Stimulated activated CD8-positive, alpha-beta memory T cell treated with anti-CD3 and anti-CD28 coated beads, Interleukin-12 subunit alpha, Interleukin-12 subunit beta, amount 100 ng/mL, for 1 hour (primary cell): ENCODE data around the gene PRR13.
"Not testable (repeated sequence)": the region's sequence is repeated elsewhere in the genome, so short reads cannot be mapped to it uniquely, and the experiment has no call there.

Source experiments
- DNase-seq: peaks from one replicate; pipeline ENCODE4 v3.0.0-alpha.2; 2020; ENCODE audit warnings: low read depth

PRR13 gene

DNA sequence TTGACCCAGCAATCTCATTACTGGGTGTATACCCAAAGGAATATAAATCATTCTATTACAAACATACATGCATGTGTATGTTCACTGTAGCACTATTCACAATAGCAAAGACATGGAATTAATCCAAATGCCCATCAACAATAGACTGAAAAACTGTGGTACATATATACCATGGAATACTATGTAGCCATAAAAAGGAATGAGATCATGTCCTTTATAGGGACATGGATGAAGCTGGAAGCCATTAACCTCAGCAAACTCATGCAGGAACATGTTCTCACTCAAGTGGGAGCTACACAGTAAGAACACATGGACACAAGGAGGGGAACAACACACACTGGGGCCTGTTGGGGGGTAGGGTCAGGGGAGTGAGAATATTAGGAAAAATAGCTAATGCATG is 2.0 kb upstream of the PRR13 start:
- not testable (repeated sequence) for DNase-seq

DNA sequence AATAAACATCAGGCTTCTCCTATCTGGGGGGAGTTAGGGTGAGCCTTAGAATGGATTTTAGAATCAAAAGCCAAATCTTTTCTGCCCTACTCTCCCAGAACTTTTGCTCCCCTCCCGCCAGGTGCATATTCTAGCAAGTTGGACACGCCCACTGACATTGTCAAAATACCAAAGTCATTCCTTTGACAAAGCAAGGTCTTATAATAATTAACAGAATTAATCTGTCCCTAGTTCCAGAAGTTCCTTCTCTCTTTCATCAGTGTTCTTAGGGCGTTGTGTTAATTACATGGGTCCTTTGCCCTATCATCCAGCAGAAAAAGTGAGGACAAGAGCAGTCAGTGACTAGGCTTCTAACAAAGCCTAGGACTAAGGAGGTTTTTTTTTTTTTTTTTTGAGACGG is 2.4 kb downstream of the PRR13 start:
- DNase-seq = no peak

DNA sequence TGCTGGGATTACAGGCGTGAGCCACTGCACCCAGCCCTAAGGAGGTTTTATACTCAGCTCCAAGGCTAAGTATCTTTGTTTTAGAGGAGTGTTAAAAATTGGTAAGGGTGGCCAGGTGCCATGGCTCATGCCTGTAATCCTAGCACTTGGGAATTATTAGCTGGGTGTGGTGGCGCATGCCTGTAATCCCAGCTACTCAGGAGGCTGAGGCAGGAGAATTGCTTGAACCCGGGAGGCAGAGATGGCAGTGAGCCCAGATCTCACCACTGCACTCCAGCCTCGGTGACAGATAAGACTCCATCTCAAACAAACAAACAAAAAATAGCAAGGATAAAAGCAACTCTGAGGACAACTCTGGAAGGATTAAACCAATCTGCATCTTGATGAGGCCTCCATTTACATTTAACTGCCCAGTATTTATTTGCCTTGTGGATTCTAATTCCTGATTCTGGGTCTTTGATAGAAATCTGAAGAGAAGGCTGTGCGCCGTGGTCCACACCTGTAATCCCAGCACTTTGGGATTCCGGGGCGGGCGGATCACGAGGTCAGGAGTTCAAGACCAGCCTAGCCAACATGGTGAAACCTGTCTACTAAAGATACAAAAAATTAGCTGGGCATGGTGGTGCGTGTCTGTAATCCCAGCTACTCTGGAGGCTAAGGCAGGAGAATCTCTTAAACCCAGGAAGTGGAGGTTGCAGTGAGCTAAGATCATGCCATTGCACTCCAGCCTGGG is 3.2 kb downstream of the PRR13 start:
- not testable (repeated sequence) for DNase-seq

DNA sequence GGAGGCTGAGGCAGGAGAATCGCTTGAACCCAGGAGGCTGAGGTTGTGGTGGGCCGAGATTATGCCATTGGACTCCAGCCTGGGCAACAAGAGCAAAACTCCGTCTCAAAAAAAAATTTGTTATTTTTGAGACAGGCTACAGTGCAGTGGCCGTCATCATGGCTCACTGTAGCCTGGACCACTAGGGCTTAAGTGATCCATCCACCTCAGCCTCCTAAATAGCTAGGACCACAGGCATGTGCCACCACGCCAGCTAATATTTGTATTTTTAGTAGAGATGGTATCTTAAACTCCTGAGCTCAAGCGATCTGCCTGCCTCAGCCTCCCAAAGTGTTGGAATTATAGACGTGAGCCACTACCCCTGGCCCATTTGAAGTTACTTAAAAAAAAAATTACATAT is 9.4 kb downstream of the PRR13 start:
- no peak for DNase-seq

DNA sequence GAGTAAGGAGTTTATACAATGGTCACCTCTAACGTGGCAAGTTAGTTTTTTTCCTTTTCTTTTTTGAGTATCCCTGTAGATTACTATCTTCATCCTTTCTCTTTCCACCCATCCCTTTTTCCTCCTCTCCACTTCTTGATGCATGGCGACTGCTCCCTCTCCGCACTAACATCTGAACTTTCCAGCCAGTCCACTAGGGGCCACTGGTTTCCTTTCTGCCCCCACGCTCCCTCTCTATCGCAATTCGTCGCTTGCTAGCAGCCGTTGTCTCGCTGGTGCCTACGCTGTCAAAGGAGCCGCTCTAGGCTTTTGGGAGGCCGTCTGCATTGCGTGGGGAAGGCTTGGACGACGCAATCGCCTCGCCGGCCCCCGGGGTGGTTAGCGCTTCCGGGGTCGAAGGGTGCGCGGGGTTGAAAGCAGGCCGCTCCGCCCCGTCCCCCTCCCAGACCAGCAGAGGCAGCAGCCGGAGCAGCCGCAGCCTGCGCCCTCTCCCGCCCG is 10.2 kb downstream of the PRR13 start, which contains the start of gene PCBP2:
PCBP2 (plus strand) TSS at position 442 of the 498 bp plus-strand sequence. CDS start 2,699 bp downstream, outside the sequence.
- DNase-seq = peak; percentile 96

DNA sequence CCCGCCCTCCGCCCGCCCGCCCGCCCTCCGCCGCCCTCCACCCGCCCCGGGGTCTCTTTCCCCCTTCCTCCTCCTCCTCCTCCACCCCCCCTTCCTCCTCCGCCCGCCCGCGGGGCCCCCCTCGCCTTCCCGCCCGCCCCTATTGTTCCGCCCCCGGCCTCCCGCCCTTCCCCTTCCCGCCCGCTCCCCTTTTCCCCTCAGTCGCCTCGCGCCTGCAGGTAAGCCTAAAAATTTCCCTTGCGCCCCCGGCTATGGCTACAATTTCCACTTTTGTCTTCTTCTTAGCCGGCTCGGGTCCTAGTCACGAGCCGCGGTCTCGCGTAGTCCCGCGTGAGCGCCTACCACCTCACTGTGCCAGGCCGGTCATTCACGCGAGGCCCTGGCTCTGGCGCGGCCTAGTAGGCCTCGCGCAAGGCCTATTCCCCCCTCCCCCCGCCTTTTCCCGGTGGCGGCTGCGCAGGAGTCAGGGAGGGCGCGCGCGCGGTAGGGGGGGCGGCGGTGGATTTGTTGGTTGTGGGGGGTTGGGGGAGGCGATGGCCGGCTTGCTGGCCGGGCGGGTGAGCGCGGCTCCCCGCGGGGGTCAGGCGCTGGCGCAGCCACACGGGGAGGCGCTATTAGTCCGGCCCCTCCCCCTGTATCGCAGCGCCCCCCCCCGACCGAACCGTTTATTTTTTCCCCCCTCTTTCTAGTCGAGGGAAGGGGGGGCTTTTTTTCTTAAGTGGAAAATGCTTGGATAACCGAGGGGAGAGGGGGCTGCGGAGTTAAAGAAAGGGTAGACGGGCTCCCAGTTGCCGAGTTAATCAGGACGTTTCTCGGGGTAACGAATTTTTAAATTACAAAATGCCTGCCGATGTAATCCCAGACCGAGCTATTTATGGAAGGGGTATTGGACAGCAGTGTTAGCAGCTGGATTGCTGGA is 10.9 kb downstream of the PRR13 start:
- peak; percentile 65 for DNase-seq

DNA sequence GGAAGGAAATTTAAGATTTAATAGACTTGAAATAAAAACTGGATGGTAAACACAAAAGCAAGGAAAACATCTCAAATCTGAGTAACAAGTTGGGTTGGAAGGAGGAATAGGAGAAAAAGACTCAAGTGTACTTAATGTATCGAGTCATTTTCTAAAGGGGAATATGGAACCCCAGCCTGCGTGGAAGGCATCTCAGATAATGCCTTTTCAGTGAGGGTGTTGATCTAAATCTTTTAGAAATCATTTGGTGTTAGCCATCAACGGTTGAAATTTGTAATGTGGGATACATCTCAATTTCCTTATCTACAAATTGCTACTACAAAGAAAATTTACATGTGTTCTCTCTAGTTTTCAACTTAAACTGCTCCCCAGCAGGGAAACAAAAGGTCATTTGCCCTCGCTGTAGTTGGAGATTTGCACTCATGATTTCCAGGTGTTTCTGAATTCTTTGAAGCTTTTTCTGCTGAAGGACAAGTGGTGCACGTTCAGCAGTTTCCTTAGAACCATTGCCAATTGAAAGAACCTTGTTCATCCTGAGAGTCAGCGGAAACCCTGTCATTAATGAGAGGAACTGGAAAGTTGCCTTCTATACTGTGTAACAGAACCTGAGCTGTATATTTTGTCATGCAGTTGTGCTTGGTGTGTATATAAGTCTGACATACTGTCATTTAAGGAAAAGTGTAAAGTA is 12.6 kb downstream of the PRR13 start:
- no peak for DNase-seq

DNA sequence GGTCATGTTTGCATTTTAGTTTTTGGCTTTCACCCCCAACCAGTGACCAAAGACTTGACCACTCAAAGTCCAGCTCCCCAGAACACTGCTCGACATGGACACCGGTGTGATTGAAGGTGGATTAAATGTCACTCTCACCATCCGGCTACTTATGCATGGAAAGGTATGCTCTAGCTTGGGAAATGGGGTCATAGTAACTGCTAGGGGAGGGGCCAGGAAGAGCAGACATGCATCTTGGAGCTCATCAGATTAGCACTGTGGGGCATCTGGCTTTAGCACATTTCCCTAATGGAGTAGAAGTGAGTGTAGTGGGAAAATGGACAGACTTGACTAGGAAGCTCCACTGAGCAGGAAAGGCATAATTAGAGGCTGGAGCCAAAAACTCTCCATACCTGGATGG is 13.2 kb downstream of the PRR13 start:
- no peak for DNase-seq

DNA sequence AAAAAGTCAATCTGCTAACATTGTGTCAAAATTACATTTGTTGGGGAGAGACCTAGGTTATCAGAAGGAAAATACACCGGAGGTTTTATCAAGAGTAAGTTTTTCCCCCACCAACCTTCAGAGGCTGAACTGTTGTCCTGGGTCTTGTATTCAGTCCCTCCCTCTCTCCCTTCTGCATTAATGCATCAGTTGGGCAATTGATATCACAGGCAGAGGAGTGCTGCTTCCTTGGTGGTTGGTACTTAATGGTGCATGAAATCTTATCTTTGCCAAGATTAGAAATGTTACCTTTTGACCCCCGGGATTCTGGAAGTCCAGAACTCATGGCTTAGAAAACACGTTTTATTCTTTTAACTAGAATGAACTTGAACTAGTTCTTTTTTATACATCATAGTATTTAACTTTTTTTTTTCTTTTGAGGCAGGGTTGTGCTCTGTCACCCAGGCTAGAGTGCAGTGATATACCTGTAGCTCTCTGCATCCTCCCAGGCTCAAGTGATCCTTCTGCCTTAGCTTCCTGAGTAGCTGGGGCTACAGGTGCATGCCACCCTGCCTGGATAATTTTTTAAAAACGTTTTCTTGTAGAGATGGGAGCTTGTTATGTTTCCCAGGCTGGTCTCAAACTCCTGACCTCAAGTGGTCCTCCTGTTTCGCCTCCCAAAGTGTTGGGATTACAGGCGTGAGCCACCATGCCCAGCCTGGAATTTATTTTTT is 15.3 kb downstream of the PRR13 start:
- no peak for DNase-seq

DNA sequence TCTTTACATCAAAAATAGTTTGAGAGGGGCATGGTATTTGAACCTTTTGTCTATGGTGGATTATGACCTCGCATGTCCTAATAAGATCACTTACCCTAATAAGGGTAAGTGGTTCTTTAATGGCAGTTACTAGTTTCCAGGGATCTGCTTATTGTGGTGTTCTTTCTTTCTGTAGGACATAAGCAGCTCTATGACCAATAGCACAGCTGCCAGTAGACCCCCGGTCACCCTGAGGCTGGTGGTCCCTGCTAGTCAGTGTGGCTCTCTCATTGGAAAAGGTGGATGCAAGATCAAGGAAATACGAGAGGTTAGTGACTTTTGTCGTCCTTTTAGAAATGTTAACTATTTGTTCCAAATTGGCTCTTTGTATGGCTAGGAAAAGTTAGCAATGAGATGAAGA is 17.6 kb downstream of the PRR13 start:
- no peak for DNase-seq

DNA sequence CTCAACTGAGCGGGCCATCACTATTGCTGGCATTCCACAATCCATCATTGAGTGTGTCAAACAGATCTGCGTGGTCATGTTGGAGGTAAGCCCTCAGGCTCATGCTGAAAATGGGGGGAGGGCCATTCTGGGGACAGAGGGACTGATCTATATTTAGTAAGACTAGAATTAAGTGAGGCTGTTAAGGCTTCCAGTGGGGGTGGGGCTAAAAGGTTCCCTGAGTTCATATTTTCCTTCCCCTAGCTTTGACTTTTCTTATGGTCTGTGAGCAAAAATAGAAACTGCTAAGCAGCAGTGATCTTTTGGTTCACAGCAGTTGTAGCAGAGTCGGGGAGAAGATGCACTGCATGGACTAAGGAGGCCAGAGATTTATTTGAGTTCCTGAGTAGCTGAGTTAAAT is 19.5 kb downstream of the PRR13 start:
- DNase-seq = no peak

DNA sequence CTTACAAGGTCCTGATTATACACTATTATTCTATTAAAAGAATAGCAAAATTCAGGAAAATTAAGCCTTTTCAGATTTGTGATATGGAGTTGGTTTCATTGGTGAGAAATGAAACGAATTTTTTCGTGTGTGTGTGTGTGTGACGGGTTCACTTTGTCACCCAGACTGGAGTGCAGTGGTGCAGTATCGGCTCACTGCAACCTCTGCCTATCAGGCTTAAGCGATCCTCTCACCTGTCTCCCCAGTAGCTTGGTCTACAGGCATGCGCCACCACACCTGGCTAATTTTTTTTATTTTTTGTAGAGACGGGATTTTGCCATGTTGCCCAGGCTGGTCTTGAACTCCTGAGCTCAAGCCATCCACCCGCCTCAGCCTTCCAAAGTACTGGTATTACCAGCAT is 20.1 kb downstream of the PRR13 start:
- no peak for DNase-seq

DNA sequence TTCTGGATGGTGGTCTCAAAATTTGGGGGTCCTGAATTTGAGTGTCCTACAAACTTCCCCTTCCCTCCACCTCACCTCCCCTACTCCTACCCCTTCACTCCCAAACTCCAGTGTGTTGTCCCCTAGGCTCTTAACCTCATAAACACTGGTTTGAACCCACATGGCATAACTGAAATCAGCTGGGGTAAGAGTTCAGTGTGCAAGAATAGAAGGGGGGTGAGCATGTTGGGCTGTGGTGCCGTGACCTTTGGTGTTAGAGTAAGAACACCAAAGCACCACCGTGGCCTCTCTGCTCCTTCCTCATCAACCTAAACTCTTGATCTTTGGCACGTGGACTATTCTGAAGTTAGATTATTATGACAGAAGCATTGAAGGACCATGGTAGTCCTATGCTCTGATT is 21.4 kb downstream of the PRR13 start:
- DNase-seq = no peak

DNA sequence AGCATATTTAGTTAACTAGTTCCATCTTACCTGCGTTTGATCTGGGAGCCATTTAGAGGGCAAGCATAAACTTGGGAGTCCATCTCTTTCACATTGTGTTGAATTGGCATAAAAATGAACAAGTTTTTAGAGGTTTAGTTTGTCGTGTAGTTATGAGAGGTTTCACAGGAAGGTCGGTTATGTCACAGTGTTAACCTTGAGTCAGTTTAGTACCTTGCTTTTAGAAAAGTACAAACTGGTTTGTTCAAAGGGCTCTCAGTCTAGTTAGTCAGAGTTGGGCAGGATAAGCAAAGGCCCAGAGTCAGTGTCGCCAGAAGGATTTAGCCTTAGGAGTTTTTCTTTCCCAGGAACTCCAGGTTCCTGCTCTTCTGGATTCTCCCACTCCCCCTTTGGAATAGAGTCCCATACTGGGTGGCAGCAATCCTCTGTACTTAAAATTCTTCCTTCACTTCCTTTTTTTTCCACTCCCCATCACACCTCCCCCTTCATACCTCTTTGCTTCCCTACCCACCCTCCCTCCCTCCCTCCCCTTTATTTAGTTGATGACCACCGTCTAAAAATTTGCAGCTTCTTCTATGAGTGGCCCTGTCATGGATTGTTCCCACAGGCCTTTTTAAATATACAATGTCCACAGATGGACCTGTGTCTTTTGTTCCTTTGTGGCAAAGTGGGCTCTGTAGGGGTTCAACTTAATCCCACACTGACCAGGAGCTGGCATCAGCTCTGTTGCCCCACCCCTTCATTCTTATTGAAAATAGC is 22.4 kb downstream of the PRR13 start:
- DNase-seq = no peak

DNA sequence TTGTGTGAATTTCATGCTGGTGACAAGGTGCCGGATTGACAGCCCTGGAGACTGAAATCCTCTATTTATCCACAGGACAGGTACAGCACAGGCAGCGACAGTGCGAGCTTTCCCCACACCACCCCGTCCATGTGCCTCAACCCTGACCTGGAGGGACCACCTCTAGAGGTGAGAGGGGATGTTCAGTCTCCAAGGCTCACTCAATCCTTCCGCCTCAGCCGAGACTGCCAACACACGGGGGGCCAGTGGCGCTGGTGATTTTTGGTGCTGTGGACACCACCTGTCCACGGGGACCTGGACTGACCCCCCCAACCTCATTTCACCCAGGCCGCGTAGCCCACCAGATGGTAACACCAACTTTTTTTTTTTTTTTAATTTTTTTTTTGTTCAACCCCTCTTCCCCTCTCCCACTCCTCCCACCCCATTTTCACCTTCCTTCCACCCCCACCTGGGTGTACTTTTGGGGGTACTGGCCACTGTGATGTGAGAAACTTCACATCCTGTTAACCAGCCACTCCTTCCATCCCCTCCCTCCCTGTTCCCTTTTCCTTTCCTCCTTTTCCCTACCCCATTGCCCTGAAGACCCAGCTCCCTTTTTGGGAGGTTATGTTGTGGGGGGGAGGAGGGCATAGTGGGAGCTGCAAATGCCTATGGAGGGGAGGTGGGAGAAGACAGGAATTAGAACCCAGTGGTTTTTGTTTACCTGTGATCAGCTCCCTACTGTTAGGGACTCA is 23.3 kb downstream of the PRR13 start:
- DNase-seq = no peak

DNA sequence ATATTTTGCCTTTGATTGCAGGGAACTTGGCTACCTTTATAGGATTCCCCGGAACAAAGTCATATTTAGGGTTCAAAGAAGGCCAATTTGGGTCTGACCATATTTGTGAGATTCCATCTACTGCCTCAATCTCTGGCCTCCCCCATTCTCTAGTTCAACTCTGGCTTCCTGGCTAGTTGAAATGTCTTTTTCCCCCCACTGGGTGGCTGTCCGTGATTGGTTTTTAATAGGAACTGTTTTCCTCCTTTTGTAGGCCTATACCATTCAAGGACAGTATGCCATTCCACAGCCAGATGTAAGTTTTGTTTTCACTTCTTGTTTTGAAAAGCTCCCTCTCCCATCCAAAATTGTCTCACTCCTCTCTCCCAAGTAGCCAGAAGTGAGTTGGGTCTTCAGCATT is 24.1 kb downstream of the PRR13 start:
- no peak for DNase-seq

DNA sequence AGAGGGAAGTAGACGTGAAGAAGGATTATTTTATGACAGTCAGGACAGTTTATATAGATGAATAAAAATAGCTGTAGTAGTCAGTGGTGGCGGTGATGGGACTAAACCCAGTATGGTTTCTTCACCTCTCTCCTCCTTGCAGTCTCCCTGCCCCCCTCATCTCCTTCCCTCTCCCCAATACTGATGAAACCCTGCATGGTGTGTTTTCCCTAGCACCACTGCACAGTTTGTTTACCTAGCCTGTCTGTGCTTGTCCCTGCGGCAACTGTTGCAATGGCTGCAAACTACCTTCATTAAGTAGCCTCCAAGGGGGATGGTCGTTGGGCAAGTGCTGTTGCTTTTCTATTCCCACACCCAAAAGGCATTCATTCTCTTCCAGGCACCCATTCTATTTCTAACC is 25.1 kb downstream of the PRR13 start:
- no peak for DNase-seq

DNA sequence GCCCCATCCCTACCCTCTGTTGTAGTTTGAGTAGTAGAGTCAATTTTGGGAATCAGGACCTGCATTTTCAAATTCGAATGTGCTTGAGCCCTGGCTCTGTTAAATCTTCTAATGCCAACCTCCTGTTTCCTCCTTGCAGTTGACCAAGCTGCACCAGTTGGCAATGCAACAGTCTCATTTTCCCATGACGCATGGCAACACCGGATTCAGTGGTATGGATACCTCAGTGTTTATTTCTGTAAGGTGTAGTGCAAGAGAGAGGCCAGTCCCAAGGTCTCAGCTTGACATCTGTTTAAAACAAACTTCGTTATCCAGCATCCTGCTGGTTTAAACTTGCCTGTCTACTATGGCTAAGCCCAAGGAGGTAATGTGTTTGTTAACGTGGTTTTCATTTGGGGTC is 25.5 kb downstream of the PRR13 start:
- no peak for DNase-seq

DNA sequence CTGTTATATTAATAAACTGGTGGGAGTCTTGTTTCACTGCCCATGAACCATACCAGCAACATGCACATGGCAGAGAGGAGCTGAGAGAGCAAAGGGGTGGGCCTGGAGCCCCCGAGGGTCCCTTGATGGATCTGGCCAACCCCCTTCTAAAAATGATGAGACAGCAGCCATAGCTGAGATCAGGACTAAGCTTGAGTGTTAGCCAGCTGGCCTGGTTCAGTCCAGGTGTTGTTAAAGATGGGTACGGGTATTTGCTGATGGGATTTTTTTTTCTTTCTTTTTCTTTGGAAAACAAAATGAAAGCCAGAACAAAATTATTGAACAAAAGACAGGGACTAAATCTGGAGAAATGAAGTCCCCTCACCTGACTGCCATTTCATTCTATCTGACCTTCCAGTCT is 26.3 kb downstream of the PRR13 start:
- no peak for DNase-seq

DNA sequence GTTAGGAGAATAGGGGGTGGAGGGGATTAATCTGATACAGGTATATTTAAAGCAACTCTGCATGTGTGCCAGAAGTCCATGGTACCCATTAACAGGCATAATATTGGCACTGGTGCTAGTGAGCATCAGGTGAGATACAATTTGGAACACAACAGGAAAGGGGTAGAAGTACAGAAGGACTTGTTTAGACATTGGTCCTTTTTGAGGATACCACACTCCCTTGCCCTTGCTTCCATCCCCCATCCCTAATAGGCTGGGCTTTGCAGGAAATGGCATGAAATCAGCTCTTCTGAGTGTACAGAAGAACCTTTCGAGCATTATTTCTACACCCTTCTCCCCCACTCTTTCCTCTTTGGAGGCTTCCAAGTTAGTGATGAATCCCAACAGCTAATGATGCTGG is 26.7 kb downstream of the PRR13 start:
- no peak for DNase-seq
